PC-3 (cell line): ENCODE data around the gene NTN3. TPM values are rescaled to one million over a fixed set of nuclear protein-coding genes. Genes with fewer than 3 reads are reported as not detected.

Experiments used
- ATAC-seq: fragments of 200-7000 bp; cut with Tn5 transposase; 2 replicates; pipeline ENCODE4 v1.9.1; 2020; ENCODE audit warnings: mild to moderate bottlenecking, moderate library complexity
- BruUV-seq: library from RNA; stranded (reverse); fragments of 400-500 nt; replicated peaks from 2 replicates; lab custom pipeline; 2021; lab: Mats Ljungman, UMichigan
- CTCF ChIA-PET: fragments of 300-600 bp; sonication (Branson Sonifier 250); formaldehyde crosslinking; loops from one replicate; lab custom pipeline; 2022; ENCODE audit warnings: antibody characterized with exemption; lab: Charles Lee
- POLR2A ChIA-PET: fragments of 300-600 bp; sonication (Branson Sonifier 250); formaldehyde crosslinking; loops from one replicate; lab custom pipeline; 2022; ENCODE audit warnings: antibody characterized with exemption; ENCODE audit not compliant: unreplicated experiment; lab: Charles Lee
- DNase-seq: peaks from one replicate; pipeline ENCODE4 v3.0.0-alpha.2; 2015
- H2AFZ ChIP-seq: fragments of 300-600 bp; sonication (generic); 2 replicates; pipeline ENCODE4 v1.6.0; 2016; ENCODE audit warnings: antibody characterized with exemption, low read length
- H3F3A ChIP-seq: fragments of 300-600 bp; sonication (generic); one replicate; pipeline ENCODE4 v1.6.0; 2017; ENCODE audit warnings: antibody characterized with exemption, low read length, control low read depth, mild to moderate bottlenecking; ENCODE audit not compliant: unreplicated experiment
- H3K27ac ChIP-seq: fragments of 300-600 bp; sonication (generic); 2 replicates; pipeline ENCODE4 v1.5.1; 2016; ENCODE audit warnings: mild to moderate bottlenecking, low read length
- H3K27me3 ChIP-seq: fragments of 300-600 bp; sonication (generic); 2 replicates; pipeline ENCODE4 v1.6.1; 2016; ENCODE audit warnings: low read length, mixed read lengths
- H3K36me3 ChIP-seq: fragments of 300-600 bp; sonication (generic); 2 replicates; pipeline ENCODE4 v1.6.1; 2016; ENCODE audit warnings: low read depth, mixed run types, low read length, mixed read lengths
- H3K4me1 ChIP-seq: fragments of 300-600 bp; sonication (generic); 2 replicates; pipeline ENCODE4 v1.5.1; 2016; ENCODE audit warnings: low read length; ENCODE audit not compliant: insufficient read depth
- H3K4me2 ChIP-seq: fragments of 300-600 bp; sonication (generic); 2 replicates; pipeline ENCODE4 v1.6.0; 2016; ENCODE audit warnings: low read length
- H3K4me3 ChIP-seq: fragments of 300-600 bp; sonication (generic); 2 replicates; pipeline ENCODE4 v1.5.1; 2016; ENCODE audit warnings: mild to moderate bottlenecking, low read length, mixed read lengths
- H3K79me2 ChIP-seq: fragments of 300-600 bp; sonication (generic); 2 replicates; pipeline ENCODE4 v1.6.1; 2017; ENCODE audit warnings: low read length, mixed read lengths
- H3K9ac ChIP-seq: fragments of 300-600 bp; sonication (generic); 2 replicates; pipeline ENCODE4 v1.6.0; 2016; ENCODE audit warnings: mild to moderate bottlenecking, low read length
- H3K9me2 ChIP-seq: fragments of 300-600 bp; sonication (generic); replicated peaks from 2 replicates; pipeline ENCODE4 v1.6.1; 2016; ENCODE audit warnings: mixed run types, low read length, mixed read lengths
- H3K9me3 ChIP-seq: fragments of 300-600 bp; sonication (generic); 2 replicates; pipeline ENCODE4 v1.6.1; 2016; ENCODE audit warnings: low read length, mixed read lengths
- H4K20me1 ChIP-seq: fragments of 300-600 bp; sonication (generic); 2 replicates; pipeline ENCODE4 v1.6.1; 2016; ENCODE audit warnings: low read length, mixed read lengths
- CTCF ChIP-seq: fragments of 300-600 bp; sonication (generic); conservative IDR thresholded peaks from 2 replicates; pipeline ENCODE4 v1.5.1; 2017; ENCODE audit warnings: antibody characterized with exemption, low read depth, mild to moderate bottlenecking, low read length
- EZH2 ChIP-seq: fragments of 300-600 bp; sonication (generic); IDR thresholded peaks from one replicate; pipeline ENCODE4 v1.6.1; 2017; ENCODE audit warnings: antibody characterized with exemption, mild to moderate bottlenecking, low read length; ENCODE audit not compliant: unreplicated experiment
- EZH2phosphoT487 ChIP-seq: fragments of 300-600 bp; sonication (generic); IDR thresholded peaks from 2 replicates; pipeline ENCODE4 v1.6.1; 2018; ENCODE audit warnings: mild to moderate bottlenecking, antibody characterized with exemption, low read length, borderline replicate concordance
- intact Hi-C: fragments of 100-400 bp; cut with micrococcal nuclease; formaldehyde crosslinking; loops from 2 replicates; pipeline ENCODE4 v1.9.0; 2023
- total RNA-seq: library from RNA; depleted of rRNA; stranded (reverse); fragments of >200 nt; gene quantifications from 2 replicates; pipeline ENCODE4 v1.2.3, GENCODE V29; 2014

Gene NTN3
- total RNA-seq, 1 experiment from 2014 or later, result not detected

GRCh38 chr16:2464333-2464732 lies 6.8 kb upstream of the NTN3 start:
- ChIA-PET CTCF (no interaction called here), POLR2A (no interaction called here)
- no peak overlapping the region for H2AFZ ChIP-seq
- H3K27me3 ChIP-seq, result no peaks in the 10 kb centered on the region
- H3K36me3 ChIP-seq, result no peaks in the 10 kb centered on the region
- no peak overlapping the region for H3K4me2 ChIP-seq
- intact Hi-C loops, result no loop called here
- H3K79me2 ChIP-seq, result peaks cover 14% of the 10 kb centered on the region
- H4K20me1 ChIP-seq, result no peaks in the 10 kb centered on the region
- no peaks in the 10 kb centered on the region for H3F3A ChIP-seq
- no peak overlapping the region for H3K4me3 ChIP-seq
- H3K9ac ChIP-seq, result no peak overlapping the region
- no TSS peak for BruUV-seq
- DNase-seq (no peak), ATAC-seq (no peak)
- TF ChIP-seq EZH2phosphoT487 (no peak), CTCF (no peak), EZH2 (no peak)
- peaks cover 21% of the 10 kb centered on the region for H3K4me1 ChIP-seq
- no peaks in the 10 kb centered on the region for H3K9me2 ChIP-seq
- no peaks in the 10 kb centered on the region for H3K9me3 ChIP-seq
- no peak overlapping the region for H3K27ac ChIP-seq

GRCh38 chr16:2465653-2466415 lies 5.3 kb upstream of the NTN3 start:
- no peak for ATAC-seq
- H3K4me3 ChIP-seq, result no peak overlapping the region
- BruUV-seq, result no TSS peak
- H3K27me3 ChIP-seq, result no peaks in the 10 kb centered on the region
- ChIA-PET POLR2A (no interaction called here), CTCF (no interaction called here)
- H2AFZ ChIP-seq, result no peak overlapping the region
- no peaks in the 10 kb centered on the region for H3K36me3 ChIP-seq
- H3K4me1 ChIP-seq, result peaks cover 12% of the 10 kb centered on the region; the same call in 1 of the 2 replicates
- H3K9me2 ChIP-seq, result no peaks in the 10 kb centered on the region
- intact Hi-C loops, result no loop called here
- DNase-seq, result peak; percentile 4
- H3K4me2 ChIP-seq, result no peak overlapping the region
- TF ChIP-seq EZH2phosphoT487, result no peak
- TF ChIP-seq CTCF, result no peak; the same call in 1 of the 2 replicates
- TF ChIP-seq EZH2, result no peak
- H4K20me1 ChIP-seq, result no peaks in the 10 kb centered on the region
- no peak overlapping the region for H3K27ac ChIP-seq
- H3F3A ChIP-seq, result no peaks in the 10 kb centered on the region
- no peaks in the 10 kb centered on the region for H3K9me3 ChIP-seq
- peaks cover 8% of the 10 kb centered on the region for H3K79me2 ChIP-seq
- H3K9ac ChIP-seq, result no peak overlapping the region

- intact Hi-C loops, result no loop called here
- Histone ChIP-seq H3K36me3 (no peaks in the 10 kb centered on the region), H4K20me1 (no peaks in the 10 kb centered on the region), H3K27me3 (no peaks in the 10 kb centered on the region), H3K9me2 (no peaks in the 10 kb centered on the region), H3F3A (no peaks in the 10 kb centered on the region), H3K27ac (no peak overlapping the region), H3K9me3 (no peaks in the 10 kb centered on the region), H2AFZ (no peak overlapping the region), H3K4me1 (peaks cover 9% of the 10 kb centered on the region; the same call in 1 of the 2 replicates), H3K4me2 (no peak overlapping the region), H3K79me2 (no peaks in the 10 kb centered on the region), H3K9ac (no peak overlapping the region), H3K4me3 (no peak overlapping the region)
- CTCF ChIA-PET, result no interaction called here
- TF ChIP-seq EZH2phosphoT487 (no peak), CTCF (no peak), EZH2 (no peak)
- POLR2A ChIA-PET, result no interaction called here
- no peak for ATAC-seq
- BruUV-seq, result no TSS peak
- no peak for DNase-seq
Measured at GRCh38 chr16:2466667-2467527, 4.2 kb upstream of the NTN3 start.
